ENCODE results near the gene LRRC45.

DNA sequence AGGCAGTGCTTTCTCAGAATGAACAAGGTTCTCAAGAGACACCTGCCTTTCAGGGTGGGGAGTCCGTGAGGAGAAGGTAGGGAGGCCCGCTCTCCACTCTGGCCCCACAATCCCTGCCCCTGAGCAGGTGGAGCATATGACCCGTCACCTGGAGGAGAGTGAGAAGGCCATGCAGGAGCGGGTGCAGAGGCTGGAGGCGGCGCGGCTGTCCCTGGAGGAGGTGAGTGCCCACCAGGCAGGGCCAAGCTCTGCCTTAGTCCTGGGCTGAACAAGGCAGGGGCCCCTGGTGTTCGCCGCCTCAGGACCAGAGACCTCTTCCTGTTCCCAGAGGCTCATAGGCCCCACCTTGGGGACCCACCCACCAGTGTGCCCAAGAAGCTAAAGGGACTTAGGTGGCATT lies 5.9 kb downstream of the LRRC45 start:
- no peak for TF ChIP-seq EZH2phosphoT487 (IDR thresholded peaks at IDR 0.05; ENCODE audit: unreplicated experiment)
- TF ChIP-seq, protein P1, sequence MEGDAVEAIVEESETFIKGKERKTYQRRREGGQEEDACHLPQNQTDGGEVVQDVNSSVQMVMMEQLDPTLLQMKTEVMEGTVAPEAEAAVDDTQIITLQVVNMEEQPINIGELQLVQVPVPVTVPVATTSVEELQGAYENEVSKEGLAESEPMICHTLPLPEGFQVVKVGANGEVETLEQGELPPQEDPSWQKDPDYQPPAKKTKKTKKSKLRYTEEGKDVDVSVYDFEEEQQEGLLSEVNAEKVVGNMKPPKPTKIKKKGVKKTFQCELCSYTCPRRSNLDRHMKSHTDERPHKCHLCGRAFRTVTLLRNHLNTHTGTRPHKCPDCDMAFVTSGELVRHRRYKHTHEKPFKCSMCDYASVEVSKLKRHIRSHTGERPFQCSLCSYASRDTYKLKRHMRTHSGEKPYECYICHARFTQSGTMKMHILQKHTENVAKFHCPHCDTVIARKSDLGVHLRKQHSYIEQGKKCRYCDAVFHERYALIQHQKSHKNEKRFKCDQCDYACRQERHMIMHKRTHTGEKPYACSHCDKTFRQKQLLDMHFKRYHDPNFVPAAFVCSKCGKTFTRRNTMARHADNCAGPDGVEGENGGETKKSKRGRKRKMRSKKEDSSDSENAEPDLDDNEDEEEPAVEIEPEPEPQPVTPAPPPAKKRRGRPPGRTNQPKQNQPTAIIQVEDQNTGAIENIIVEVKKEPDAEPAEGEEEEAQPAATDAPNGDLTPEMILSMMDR (conservative IDR thresholded peaks at IDR 0.05; ENCODE audit: low read depth in 2 of 2), result no peak
- TF ChIP-seq EZH2 (IDR thresholded peaks at IDR 0.05; ENCODE audit: low read depth, unreplicated experiment), result no peak
- no peak for TF ChIP-seq CREB1 (CRISPR knock-in tag; IDR thresholded peaks at IDR 0.05; ENCODE audit: low read depth)
- TF ChIP-seq POLR2AphosphoS5 (IDR thresholded peaks at IDR 0.05; ENCODE audit: low read depth), result no peak
- TF ChIP-seq JUNB (IDR thresholded peaks at IDR 0.05; ENCODE audit: unreplicated experiment), result no peak
- TF ChIP-seq STAT1 (IDR thresholded peaks at IDR 0.05; ENCODE audit: unreplicated experiment), result no peak
- TF ChIP-seq, protein P2, sequence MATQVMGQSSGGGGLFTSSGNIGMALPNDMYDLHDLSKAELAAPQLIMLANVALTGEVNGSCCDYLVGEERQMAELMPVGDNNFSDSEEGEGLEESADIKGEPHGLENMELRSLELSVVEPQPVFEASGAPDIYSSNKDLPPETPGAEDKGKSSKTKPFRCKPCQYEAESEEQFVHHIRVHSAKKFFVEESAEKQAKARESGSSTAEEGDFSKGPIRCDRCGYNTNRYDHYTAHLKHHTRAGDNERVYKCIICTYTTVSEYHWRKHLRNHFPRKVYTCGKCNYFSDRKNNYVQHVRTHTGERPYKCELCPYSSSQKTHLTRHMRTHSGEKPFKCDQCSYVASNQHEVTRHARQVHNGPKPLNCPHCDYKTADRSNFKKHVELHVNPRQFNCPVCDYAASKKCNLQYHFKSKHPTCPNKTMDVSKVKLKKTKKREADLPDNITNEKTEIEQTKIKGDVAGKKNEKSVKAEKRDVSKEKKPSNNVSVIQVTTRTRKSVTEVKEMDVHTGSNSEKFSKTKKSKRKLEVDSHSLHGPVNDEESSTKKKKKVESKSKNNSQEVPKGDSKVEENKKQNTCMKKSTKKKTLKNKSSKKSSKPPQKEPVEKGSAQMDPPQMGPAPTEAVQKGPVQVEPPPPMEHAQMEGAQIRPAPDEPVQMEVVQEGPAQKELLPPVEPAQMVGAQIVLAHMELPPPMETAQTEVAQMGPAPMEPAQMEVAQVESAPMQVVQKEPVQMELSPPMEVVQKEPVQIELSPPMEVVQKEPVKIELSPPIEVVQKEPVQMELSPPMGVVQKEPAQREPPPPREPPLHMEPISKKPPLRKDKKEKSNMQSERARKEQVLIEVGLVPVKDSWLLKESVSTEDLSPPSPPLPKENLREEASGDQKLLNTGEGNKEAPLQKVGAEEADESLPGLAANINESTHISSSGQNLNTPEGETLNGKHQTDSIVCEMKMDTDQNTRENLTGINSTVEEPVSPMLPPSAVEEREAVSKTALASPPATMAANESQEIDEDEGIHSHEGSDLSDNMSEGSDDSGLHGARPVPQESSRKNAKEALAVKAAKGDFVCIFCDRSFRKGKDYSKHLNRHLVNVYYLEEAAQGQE (IDR thresholded peaks at IDR 0.05; ENCODE audit: unreplicated experiment), result no peak
- TF ChIP-seq ZNF331 (CRISPR knock-in tag; IDR thresholded peaks at IDR 0.05; ENCODE audit: low read depth), result no peak
- TF ChIP-seq, protein P3, sequence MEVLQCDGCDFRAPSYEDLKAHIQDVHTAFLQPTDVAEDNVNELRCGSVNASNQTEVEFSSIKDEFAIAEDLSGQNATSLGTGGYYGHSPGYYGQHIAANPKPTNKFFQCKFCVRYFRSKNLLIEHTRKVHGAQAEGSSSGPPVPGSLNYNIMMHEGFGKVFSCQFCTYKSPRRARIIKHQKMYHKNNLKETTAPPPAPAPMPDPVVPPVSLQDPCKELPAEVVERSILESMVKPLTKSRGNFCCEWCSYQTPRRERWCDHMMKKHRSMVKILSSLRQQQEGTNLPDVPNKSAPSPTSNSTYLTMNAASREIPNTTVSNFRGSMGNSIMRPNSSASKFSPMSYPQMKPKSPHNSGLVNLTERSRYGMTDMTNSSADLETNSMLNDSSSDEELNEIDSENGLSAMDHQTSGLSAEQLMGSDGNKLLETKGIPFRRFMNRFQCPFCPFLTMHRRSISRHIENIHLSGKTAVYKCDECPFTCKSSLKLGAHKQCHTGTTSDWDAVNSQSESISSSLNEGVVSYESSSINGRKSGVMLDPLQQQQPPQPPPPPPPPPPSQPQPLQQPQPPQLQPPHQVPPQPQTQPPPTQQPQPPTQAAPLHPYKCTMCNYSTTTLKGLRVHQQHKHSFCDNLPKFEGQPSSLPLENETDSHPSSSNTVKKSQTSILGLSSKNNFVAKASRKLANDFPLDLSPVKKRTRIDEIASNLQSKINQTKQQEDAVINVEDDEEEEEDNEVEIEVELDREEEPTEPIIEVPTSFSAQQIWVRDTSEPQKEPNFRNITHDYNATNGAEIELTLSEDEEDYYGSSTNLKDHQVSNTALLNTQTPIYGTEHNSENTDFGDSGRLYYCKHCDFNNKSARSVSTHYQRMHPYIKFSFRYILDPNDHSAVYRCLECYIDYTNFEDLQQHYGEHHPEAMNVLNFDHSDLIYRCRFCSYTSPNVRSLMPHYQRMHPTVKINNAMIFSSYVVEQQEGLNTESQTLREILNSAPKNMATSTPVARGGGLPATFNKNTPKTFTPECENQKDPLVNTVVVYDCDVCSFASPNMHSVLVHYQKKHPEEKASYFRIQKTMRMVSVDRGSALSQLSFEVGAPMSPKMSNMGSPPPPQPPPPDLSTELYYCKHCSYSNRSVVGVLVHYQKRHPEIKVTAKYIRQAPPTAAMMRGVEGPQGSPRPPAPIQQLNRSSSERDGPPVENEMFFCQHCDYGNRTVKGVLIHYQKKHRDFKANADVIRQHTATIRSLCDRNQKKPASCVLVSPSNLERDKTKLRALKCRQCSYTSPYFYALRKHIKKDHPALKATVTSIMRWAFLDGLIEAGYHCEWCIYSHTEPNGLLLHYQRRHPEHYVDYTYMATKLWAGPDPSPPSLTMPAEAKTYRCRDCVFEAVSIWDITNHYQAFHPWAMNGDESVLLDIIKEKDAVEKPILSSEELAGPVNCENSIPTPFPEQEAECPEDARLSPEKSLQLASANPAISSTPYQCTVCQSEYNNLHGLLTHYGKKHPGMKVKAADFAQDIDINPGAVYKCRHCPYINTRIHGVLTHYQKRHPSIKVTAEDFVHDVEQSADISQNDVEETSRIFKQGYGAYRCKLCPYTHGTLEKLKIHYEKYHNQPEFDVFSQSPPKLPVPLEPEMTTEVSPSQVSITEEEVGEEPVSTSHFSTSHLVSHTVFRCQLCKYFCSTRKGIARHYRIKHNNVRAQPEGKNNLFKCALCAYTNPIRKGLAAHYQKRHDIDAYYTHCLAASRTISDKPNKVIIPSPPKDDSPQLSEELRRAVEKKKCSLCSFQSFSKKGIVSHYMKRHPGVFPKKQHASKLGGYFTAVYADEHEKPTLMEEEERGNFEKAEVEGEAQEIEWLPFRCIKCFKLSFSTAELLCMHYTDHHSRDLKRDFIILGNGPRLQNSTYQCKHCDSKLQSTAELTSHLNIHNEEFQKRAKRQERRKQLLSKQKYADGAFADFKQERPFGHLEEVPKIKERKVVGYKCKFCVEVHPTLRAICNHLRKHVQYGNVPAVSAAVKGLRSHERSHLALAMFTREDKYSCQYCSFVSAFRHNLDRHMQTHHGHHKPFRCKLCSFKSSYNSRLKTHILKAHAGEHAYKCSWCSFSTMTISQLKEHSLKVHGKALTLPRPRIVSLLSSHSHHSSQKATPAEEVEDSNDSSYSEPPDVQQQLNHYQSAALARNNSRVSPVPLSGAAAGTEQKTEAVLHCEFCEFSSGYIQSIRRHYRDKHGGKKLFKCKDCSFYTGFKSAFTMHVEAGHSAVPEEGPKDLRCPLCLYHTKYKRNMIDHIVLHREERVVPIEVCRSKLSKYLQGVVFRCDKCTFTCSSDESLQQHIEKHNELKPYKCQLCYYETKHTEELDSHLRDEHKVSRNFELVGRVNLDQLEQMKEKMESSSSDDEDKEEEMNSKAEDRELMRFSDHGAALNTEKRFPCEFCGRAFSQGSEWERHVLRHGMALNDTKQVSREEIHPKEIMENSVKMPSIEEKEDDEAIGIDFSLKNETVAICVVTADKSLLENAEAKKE (CRISPR knock-in tag; IDR thresholded peaks at IDR 0.05), result no peak
